Testis (tissue), 3 donors: Measurements from ENCODE around the gene GABARAPL1. TPM values are rescaled to one million over a fixed set of nuclear protein-coding genes. Genes with fewer than 3 reads are reported as not detected.
A peak's percentile ranks its signal among the peaks of the same experiment; 100 is the strongest.
"Not testable (repeated sequence)": the region's sequence is repeated elsewhere in the genome, so short reads cannot be mapped to it uniquely, and the experiment has no call there.

ENCODE experiments used
- DNase-seq: peaks from one replicate; pipeline ENCODE4 v3.0.0-alpha.2; 2019
- H3K27ac ChIP-seq, 2 donors: fragments of 200-600 bp; sonication (generic); one replicate each; pipeline ENCODE4 v1.5.1; 2019
- H3K27me3 ChIP-seq: fragments of 200-600 bp; sonication (generic); one replicate; pipeline ENCODE4 v1.5.1; 2019
- H3K36me3 ChIP-seq: fragments of 200-600 bp; sonication (generic); one replicate; pipeline ENCODE4 v1.5.1; 2017; ENCODE audit warnings: low read depth; ENCODE audit errors: missing control alignments
- H3K4me1 ChIP-seq: fragments of 200-600 bp; sonication (generic); one replicate; pipeline ENCODE4 v1.5.1; 2019
- H3K4me3 ChIP-seq, 2 donors: fragments of 200-600 bp; sonication (generic); one replicate each; pipeline ENCODE4 v1.5.1; 2017 to 2019
- H3K9me3 ChIP-seq: fragments of 200-600 bp; sonication (generic); one replicate; pipeline ENCODE4 v1.5.1; 2017
- POLR2A ChIP-seq: fragments of 450-650 bp; IDR thresholded peaks from one replicate; pipeline ENCODE4 v1.6.1; 2017; ENCODE audit warnings: antibody characterized with exemption, mild to moderate bottlenecking, moderate library complexity
- WGBS, 2 donors: methylation state at CpG; one replicate each; pipeline ENCODE4 v1.1.5; 2018; 5-methylcytosine and 5-hydroxymethylcytosine counted together
- intact Hi-C: fragments of 100-400 bp; cut with DNase I; formaldehyde crosslinking; loops from one replicate; pipeline ENCODE4 v1.15.1; 2023; ENCODE audit warnings: low total_unique reads
- polyA plus RNA-seq: library from polyadenylated mRNA; stranded (reverse); fragments of 350-450 nt; fragmentation: Illumina TruSeq; extraction: RNeasy Lipid Tissue Mini Kit (QIAGEN cat#74804); gene quantifications from one replicate; pipeline ENCODE4 v1.2.3, GENCODE V29; 2014; ENCODE audit warnings: low read depth, low replicate concordance; ENCODE audit not compliant: insufficient read depth
- total RNA-seq, 2 donors: library from RNA; depleted of rRNA; stranded (reverse); fragments of >200 nt; gene quantifications; one replicate each; pipeline ENCODE4 v1.2.3, GENCODE V29; 2016
- TF ChIP-seq, protein P1 (sequence below), 3 experiments: fragments of 450-650 bp in 2 of 3; fragments of 200-600 bp in 1 of 3; sonication (generic) in 1 of 3; IDR thresholded peaks; one replicate each; pipeline ENCODE4 v1.5.1; 2016 to 2019; ENCODE audit warnings: antibody characterized with exemption in 3 of 3, mild to moderate bottlenecking in 2 of 3, moderate library complexity in 1 of 3

Gene GABARAPL1
- total and polyA plus RNA-seq, 3 donors from 2014 or later = 56.2 to 74.0 (median 67.7) TPM

DNA sequence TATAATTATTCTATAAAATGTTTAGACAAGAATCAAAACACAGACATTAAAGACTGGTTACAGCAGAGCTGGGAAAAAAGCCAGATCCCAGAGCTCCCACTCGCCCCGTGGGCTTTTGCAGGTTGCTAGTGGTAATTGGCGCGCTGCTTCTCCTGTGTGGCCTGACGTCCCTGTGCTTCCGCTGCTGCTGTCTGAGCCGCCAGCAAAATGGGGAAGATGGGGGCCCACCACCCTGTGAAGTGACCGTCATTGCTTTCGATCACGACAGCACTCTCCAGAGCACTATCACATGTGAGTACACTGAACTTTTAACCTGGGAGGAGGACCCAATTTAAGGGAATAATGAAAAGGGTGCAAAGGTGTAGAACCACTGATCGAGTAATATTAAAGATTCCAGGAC, 26.4 kb upstream of the GABARAPL1 start:
- H3K27me3 ChIP-seq = no peaks in the 10 kb centered on the region
- H3K9me3 ChIP-seq = no peaks in the 10 kb centered on the region
- H3K36me3 ChIP-seq = no peaks in the 10 kb centered on the region
- H3K4me3 ChIP-seq = no peak overlapping the region
- TF ChIP-seq, protein P1, sequence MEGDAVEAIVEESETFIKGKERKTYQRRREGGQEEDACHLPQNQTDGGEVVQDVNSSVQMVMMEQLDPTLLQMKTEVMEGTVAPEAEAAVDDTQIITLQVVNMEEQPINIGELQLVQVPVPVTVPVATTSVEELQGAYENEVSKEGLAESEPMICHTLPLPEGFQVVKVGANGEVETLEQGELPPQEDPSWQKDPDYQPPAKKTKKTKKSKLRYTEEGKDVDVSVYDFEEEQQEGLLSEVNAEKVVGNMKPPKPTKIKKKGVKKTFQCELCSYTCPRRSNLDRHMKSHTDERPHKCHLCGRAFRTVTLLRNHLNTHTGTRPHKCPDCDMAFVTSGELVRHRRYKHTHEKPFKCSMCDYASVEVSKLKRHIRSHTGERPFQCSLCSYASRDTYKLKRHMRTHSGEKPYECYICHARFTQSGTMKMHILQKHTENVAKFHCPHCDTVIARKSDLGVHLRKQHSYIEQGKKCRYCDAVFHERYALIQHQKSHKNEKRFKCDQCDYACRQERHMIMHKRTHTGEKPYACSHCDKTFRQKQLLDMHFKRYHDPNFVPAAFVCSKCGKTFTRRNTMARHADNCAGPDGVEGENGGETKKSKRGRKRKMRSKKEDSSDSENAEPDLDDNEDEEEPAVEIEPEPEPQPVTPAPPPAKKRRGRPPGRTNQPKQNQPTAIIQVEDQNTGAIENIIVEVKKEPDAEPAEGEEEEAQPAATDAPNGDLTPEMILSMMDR (IDR thresholded peaks at IDR 0.05) = no peak
- no peak for TF ChIP-seq POLR2A
- peak; percentile 36 for DNase-seq
- intact Hi-C loops = no loop called here
- no peak overlapping the region for H3K27ac ChIP-seq
- no peaks in the 10 kb centered on the region for H3K4me1 ChIP-seq
- WGBS, 2 donors = 67 to 79% methylated on average over 11 of the region's 11 CpGs

DNA sequence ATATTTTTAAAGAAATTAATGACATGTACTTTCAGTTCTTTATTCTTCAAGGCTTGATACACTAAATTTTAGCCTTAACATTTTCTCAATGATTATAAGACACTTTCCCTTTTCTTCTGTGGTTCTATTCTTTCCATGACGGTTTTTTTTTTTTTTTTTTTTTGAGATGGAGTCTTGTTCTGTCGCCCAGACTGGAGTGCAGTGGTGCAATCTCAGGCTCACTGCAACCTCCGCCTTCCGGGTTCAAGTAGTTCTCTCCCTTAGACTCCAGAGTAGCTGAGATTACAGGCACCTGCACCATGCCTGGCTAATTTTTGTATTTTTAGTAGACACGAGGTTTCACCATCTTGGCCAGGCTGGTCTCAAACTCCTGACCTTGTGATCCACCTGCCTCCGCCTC, 25.7 kb upstream of the GABARAPL1 start:
- H3K4me1 ChIP-seq, H3K27me3 ChIP-seq, H3K27ac ChIP-seq, intact Hi-C loops, H3K9me3 ChIP-seq, H3K4me3 ChIP-seq, DNase-seq, H3K36me3 ChIP-seq: not testable (repeated sequence)
- WGBS, 2 donors = 89 to 90% methylated on average over 6 of the region's 6 CpGs

DNA sequence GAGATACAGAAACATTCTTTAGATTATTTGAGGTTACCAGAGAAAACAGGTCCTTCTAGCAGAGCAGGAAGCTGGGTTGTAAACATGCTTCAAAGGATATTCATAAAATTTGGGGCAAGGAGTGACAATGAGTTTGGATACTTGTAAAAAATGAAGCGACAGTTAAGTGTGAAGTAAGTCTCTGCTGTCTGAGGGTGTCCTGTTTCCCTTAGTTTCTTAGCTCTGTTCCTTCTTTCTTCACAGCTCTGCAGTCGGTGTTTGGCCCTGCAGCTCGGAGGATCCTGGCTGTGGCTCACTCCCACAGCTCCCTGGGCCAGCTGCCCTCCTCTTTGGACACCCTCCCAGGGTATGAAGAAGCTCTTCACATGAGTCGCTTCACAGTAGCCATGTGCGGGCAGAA, 23.0 kb upstream of the GABARAPL1 start:
- Histone ChIP-seq H3K4me1 (no peaks in the 10 kb centered on the region), H3K9me3 (no peaks in the 10 kb centered on the region), H3K4me3 (no peak overlapping the region), H3K27ac (no peak overlapping the region), H3K27me3 (no peaks in the 10 kb centered on the region), H3K36me3 (no peaks in the 10 kb centered on the region)
- peak; percentile 19 for DNase-seq
- 54 to 74% methylated on average over 5 of the region's 5 CpGs for WGBS, 2 donors
- TF ChIP-seq, protein P1 (IDR thresholded peaks at IDR 0.05) = no peak
- no peak for TF ChIP-seq POLR2A
- intact Hi-C loops = no loop called here

DNA sequence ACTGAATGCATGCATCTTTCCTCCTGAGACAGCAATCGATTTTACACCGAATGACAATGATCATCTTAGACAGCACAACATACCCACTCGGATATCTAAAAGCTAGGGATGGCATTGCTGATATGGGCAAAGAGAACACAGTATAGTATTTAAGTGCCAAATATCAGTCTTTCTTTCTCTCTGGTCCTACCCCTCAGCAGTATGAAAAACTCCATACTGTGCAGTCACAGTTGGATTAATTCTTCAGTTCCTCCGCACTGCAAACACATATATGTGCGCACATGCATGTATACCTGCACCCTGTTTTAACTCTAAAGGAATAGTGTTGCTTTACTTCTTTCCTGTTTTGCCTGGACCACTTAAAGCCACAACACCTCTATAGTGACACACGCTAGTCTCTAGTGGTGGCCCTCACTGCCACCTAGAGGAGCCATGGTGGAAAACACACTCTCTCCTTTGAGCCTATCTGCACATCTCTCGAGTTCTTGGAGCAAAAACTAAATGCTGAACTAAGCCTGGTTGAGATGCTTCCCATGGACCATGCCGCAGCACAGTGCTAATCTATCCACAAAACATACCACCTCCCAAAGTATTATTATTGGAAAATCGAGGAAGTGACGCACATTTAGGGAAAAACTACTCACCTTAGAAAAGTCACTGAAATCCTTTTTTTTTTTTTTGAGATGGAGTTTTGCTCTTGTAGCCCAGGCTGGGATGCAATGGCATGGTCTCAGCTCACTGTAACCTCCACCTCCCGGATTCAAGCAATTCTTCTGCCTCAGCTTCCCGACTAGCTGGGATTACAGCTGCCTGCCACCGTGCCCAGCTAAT, 21.9 kb upstream of the GABARAPL1 start:
- intact Hi-C loops = no loop called here
- DNase-seq = peak; percentile 59
- no peaks in the 10 kb centered on the region for H3K9me3 ChIP-seq
- H3K4me1 ChIP-seq = no peaks in the 10 kb centered on the region
- H3K27me3 ChIP-seq = no peaks in the 10 kb centered on the region
- H3K4me3 ChIP-seq = no peak overlapping the region
- 61 to 63% methylated on average over 13 of the region's 13 CpGs for WGBS, 2 donors
- TF ChIP-seq, protein P1 (IDR thresholded peaks at IDR 0.05) = peak; percentile 7 to 63 (median 54)
- TF ChIP-seq POLR2A = no peak
- no peak overlapping the region for H3K27ac ChIP-seq
- no peaks in the 10 kb centered on the region for H3K36me3 ChIP-seq

DNA sequence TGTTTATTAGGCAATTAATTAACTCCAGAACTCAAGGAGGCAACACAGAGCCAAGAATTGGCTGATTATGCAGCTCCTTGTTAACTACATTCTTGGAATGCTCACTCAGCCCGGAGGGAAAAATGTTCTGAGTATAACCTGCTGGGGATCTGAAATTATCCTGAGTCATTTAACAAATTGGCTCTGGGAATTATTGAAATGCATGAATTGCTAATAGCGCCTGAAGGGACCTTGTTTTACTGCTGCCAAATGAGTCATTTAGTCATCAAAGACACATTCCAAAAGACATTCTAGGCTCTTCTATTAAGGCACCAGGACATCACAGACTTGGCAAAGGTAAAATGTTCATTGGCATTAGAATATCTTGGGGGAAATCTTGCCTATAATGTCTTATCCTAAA, 20.8 kb upstream of the GABARAPL1 start:
- H3K27ac ChIP-seq = no peak overlapping the region
- WGBS, 2 donors = 25 to 32% methylated on average over 2 of the region's 2 CpGs
- H3K4me1 ChIP-seq = no peaks in the 10 kb centered on the region
- intact Hi-C loops = no loop called here
- H3K4me3 ChIP-seq = no peak overlapping the region
- no peaks in the 10 kb centered on the region for H3K9me3 ChIP-seq
- no peak for TF ChIP-seq POLR2A
- TF ChIP-seq, protein P1 (IDR thresholded peaks at IDR 0.05) = no peak
- no peaks in the 10 kb centered on the region for H3K27me3 ChIP-seq
- no peaks in the 10 kb centered on the region for H3K36me3 ChIP-seq
- DNase-seq = no peak
